HG03558 (cell line): ENCODE measurements around the gene LRRC45.
"Not testable (repeated sequence)": the region's sequence is repeated elsewhere in the genome, so short reads cannot be mapped to it uniquely, and the experiment has no call there.

ENCODE experiments used
- ATAC-seq: cut with Tn5 transposase; IDR thresholded peaks from one replicate; pipeline ENCODE4 v1.9.1; 2021; ENCODE audit warnings: moderate number of reproducible peaks; ENCODE audit not compliant: unreplicated experiment; ENCODE audit errors: extremely low read depth

Gene LRRC45

GRCh38 chr17:82031303-82031884 is 8.3 kb downstream of the LRRC45 start, which contains the start of gene RAC3:
Gene RAC3 (plus strand): TSS chr17:82031678. CDS start chr17:82031762, 84 bp downstream.
- ATAC-seq = no peak

- no peak for ATAC-seq
These were observed 9.0 kb downstream of the LRRC45 start for GRCh38 chr17:82031885-82032627.

- ATAC-seq = no peak
These were observed 10.4 kb downstream of the LRRC45 start for GRCh38 chr17:82033359-82034085.

GRCh38 chr17:82034371-82035011 is 11.4 kb downstream of the LRRC45 start:
- no peak for ATAC-seq

GRCh38 chr17:82035488-82035887 is 12.4 kb downstream of the LRRC45 start:
- ATAC-seq = no peak

GRCh38 chr17:82035956-82036633 is 13.0 kb downstream of the LRRC45 start:
- no peak for ATAC-seq

GRCh38 chr17:82036634-82037091 is 13.6 kb downstream of the LRRC45 start:
- ATAC-seq = no peak

GRCh38 chr17:82037092-82037888 is 14.2 kb downstream of the LRRC45 start, which contains the start of gene DCXR:
Gene DCXR (minus strand): TSS chr17:82037697. CDS start chr17:82037682, 15 bp downstream.
- peak; percentile 54 for ATAC-seq

GRCh38 chr17:82037889-82038195 is 14.7 kb downstream of the LRRC45 start:
- no peak for ATAC-seq

GRCh38 chr17:82038796-82039409 is 15.8 kb downstream of the LRRC45 start:
- not testable (repeated sequence) for ATAC-seq

GRCh38 chr17:82039695-82040299 is 16.7 kb downstream of the LRRC45 start:
- ATAC-seq = no peak

- no peak for ATAC-seq
These were observed 18.2 kb downstream of the LRRC45 start for GRCh38 chr17:82041144-82041814.

- no peak for ATAC-seq
These were observed 19.5 kb downstream of the LRRC45 start for GRCh38 chr17:82042649-82043048.

- no peak for ATAC-seq
These were observed 20.4 kb downstream of the LRRC45 start for GRCh38 chr17:82043507-82043906.

GRCh38 chr17:82045936-82046484 is 22.9 kb downstream of the LRRC45 start:
- ATAC-seq = no peak

- no peak for ATAC-seq
These were observed 23.8 kb downstream of the LRRC45 start for GRCh38 chr17:82046903-82047302.

- no peak for ATAC-seq
These were observed 24.3 kb downstream of the LRRC45 start for GRCh38 chr17:82047379-82047778.
